ENCODE results near the gene ITGAX.

The ITGAX gene

DNA sequence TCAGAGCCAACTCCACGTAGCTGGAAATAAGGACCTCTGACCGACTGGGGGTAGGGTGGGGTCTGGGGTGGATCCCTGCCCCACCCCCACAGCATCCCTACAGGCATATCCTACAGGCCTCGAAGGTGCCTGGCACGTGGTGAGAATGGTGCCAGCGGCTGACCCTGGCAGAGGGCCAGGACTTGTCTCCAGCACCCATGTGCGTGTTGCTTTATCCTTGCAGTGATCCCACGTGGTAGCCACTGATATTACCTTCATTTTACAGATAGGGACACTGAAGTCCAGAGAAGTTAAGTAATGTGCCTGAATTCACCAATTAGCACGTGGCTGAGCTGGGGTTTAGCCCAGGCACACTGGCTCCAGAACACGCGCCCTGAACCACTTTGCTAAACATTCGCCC is 46.5 kb downstream of the ITGAX start:
- DNase-seq (ENCODE audit: low read depth): no peak
- TF ChIP-seq, protein P1, sequence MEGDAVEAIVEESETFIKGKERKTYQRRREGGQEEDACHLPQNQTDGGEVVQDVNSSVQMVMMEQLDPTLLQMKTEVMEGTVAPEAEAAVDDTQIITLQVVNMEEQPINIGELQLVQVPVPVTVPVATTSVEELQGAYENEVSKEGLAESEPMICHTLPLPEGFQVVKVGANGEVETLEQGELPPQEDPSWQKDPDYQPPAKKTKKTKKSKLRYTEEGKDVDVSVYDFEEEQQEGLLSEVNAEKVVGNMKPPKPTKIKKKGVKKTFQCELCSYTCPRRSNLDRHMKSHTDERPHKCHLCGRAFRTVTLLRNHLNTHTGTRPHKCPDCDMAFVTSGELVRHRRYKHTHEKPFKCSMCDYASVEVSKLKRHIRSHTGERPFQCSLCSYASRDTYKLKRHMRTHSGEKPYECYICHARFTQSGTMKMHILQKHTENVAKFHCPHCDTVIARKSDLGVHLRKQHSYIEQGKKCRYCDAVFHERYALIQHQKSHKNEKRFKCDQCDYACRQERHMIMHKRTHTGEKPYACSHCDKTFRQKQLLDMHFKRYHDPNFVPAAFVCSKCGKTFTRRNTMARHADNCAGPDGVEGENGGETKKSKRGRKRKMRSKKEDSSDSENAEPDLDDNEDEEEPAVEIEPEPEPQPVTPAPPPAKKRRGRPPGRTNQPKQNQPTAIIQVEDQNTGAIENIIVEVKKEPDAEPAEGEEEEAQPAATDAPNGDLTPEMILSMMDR (conservative IDR thresholded peaks at IDR 0.05; ENCODE audit: low read length): no peak
- H3K4me3 ChIP-seq (ENCODE audit: low read length): no peak overlapping the region

GRCh38 chr16:31402687-31403086 is 47.7 kb downstream of the ITGAX start:
- TF ChIP-seq, protein P1 (conservative IDR thresholded peaks at IDR 0.05; ENCODE audit: low read length): no peak
- no peak overlapping the region for H3K4me3 ChIP-seq (ENCODE audit: low read length)
- DNase-seq (ENCODE audit: low read depth): peak; percentile 6

DNA sequence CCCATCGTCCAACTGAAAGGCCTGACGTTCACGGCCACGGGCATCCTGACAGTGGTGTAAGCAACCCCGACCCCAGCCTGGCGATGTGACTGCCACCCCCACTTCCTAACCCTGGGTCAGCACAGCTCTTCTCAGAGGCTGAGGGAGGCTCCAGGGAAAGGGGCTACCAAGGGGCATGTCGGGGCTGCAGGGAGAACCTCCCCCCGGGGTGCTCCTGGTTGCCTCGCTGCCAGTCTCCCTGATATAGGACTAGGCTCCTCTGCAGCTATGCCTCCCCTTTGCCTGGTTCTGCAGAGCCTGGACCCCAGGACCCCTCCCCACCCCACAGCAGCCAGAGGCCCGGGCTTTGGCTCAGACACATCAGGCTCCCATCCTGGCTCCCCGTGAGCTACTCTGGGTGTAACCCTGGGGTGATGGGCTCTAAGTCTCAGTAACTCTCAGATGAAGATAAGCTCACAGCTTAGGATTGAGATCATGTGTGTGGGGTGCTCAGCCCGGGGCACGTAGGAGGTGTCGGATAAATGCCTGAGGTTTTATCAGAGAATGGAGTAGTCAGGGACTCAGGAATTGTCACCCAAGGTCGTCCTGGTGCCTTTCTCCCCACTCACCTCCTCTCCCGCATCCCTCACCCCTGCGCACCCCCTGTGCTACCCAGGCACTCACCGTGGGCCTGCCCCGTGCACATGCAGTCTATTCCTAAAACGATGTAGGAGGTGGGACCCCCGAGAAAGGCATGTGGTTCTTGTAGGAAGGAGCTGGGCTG is 48.8 kb downstream of the ITGAX start:
- DNase-seq (ENCODE audit: low read depth): no peak
- TF ChIP-seq, protein P1 (conservative IDR thresholded peaks at IDR 0.05; ENCODE audit: low read length): no peak
- peak overlapping the region; percentile 55 for H3K4me3 ChIP-seq (ENCODE audit: low read length)

DNA sequence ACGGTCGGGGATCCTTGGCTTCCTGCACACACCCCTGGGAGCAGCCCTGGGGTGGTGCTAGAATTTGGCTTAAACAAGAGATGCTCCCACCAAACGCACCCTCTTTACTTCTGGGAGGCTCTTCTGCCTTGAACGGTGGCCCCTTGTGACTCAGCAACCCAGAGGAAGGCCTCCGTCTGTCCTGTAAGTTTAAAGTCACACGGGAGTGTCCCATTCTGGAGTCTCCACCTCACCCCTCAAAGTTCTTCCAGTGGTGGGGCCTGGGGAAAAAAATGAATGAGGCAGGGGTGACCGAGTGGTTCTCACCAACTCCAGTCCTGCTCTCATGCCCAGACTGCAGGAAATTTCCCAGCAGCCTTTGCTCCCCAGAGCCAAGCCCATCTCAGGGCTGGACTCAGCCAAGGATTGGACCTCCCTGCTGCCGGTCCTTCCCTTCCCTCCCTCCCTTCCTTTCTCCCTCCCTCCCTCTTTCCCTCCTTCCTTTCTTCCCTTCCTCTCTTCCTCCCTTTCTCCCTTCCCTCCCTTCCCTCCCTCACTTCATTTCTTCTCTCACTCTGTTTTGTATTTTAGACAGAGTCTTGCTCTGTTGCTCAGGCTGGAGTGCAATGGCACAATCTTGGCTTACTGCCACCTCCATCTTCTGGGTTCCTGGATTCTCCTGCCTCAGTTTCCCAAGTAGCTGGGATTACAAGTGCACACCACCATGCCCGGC is 49.5 kb downstream of the ITGAX start:
- peak; percentile 59 for DNase-seq (ENCODE audit: low read depth)
- TF ChIP-seq, protein P1 (conservative IDR thresholded peaks at IDR 0.05; ENCODE audit: low read length): no peak
- H3K4me3 ChIP-seq (ENCODE audit: low read length): peak overlapping the region; percentile 55

DNA sequence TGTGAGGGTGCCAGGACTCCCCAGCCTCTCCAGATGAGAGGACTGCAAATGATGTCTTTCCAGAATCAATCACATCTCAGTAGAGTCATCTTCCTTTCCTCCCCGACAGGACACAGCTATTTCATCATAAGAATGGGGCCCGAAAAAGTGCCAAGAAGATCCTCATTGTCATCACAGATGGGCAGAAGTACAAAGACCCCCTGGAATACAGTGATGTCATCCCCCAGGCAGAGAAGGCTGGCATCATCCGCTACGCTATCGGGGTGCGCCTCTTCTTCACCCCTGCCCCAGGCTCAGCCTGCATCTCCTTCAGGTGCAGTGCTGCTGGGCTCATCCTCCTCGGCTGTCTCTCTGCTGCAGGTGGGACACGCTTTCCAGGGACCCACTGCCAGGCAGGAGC is 52.4 kb downstream of the ITGAX start:
- DNase-seq (ENCODE audit: low read depth): no peak
- TF ChIP-seq, protein P1 (conservative IDR thresholded peaks at IDR 0.05; ENCODE audit: low read length): no peak
- no peak overlapping the region for H3K4me3 ChIP-seq (ENCODE audit: low read length)

DNA sequence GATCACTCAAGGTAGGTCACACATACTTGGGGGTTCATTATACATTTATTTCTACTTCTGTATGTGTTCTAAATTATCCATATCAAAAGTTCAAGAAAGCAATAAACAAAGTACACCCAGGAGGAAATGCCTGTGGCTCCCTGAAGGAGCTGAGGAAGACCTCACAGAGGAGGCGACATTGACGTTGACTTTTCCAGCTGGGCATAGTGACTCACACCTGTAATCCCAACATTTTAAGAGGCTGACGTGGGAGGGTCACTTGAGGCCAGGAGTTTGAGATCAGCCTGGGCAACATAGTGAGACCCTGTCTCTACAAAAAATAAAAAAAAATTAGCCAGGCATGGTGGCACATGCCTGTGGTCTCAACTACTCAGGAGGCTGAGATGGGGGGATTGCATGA is 54.5 kb downstream of the ITGAX start:
- H3K4me3 ChIP-seq (ENCODE audit: low read length): no peak overlapping the region
- TF ChIP-seq, protein P1 (conservative IDR thresholded peaks at IDR 0.05; ENCODE audit: low read length): no peak
- DNase-seq (ENCODE audit: low read depth): peak; percentile 53

DNA sequence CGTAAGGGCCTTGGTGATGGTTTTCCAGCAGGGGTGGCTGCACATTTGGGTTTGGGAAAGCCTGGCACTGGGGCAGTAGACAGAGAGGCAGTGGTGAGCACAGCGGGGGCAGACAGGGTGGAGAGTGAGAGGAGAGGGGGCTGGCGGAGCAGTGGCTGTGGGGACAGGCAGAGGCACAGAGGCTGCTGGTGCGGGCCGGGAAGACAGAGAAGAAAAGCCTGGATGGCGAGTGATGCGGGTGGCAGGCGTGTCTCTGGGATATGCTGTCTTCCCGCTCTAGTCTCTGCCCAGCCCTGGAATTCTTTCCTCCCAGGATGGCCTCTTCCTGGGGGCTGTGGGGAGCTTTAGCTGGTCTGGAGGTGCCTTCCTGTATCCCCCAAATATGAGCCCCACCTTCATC is 55.1 kb downstream of the ITGAX start:
- no peak overlapping the region for H3K4me3 ChIP-seq (ENCODE audit: low read length)
- no peak for DNase-seq (ENCODE audit: low read depth)
- TF ChIP-seq, protein P1 (conservative IDR thresholded peaks at IDR 0.05; ENCODE audit: low read length): no peak

All from AG10803 (cell line).